ENCODE results near the gene H2AZ1. TPM values are rescaled to one million over a fixed set of nuclear protein-coding genes. Genes with fewer than 3 reads are reported as not detected.

The H2AZ1 gene
- total RNA-seq (100 to 1,000 TPM in 4 of 9 donors, 10 to 100 TPM in 5; 84.9 to 234 (median 99.2) TPM), polyA plus RNA-seq (10 to 100 TPM; 49.7 to 69.9 (median 53.4) TPM)
- long read RNA-seq, donor 1, transcript H2AFZ-201 (5 exons, 979 nt), result major isoform, 187 of 204 reads
- long read RNA-seq, donor 1, partial matches to known transcripts, result 5 of 204 reads
- long read RNA-seq, donor 1, other reads (novel, unspliced or antisense), result 8 of 204 reads
- long read RNA-seq, donor 2, transcript H2AFZ-201 (5 exons, 979 nt), result major isoform, 83 of 83 reads
- long read RNA-seq, donor 2, partial matches to known transcripts, result 0 of 83 reads
- long read RNA-seq, donor 2, other reads (novel, unspliced or antisense), result 0 of 83 reads
- long read RNA-seq, donor 3, transcript H2AFZ-201 (5 exons, 979 nt), result major isoform, 87 of 109 reads
- long read RNA-seq, donor 3, partial matches to known transcripts, result 19 of 109 reads
- long read RNA-seq, donor 3, other reads (novel, unspliced or antisense), result 0 of 109 reads
- long read RNA-seq, donor 4, transcript H2AFZ-201 (5 exons, 979 nt), result major isoform, 173 of 183 reads
- long read RNA-seq, donor 4, partial matches to known transcripts, result 1 of 183 reads
- long read RNA-seq, donor 4, other reads (novel, unspliced or antisense), result 8 of 183 reads
- long read RNA-seq, donor 5, transcript H2AFZ-203 (4 exons, 1,254 nt), result minor isoform, 5 of 130 reads
- long read RNA-seq, donor 5, transcript H2AFZ-201 (5 exons, 979 nt), result major isoform, 123 of 130 reads
- long read RNA-seq, donor 5, partial matches to known transcripts, result 1 of 130 reads
- long read RNA-seq, donor 5, other reads (novel, unspliced or antisense), result 1 of 130 reads
- long read RNA-seq, donor 6, transcript H2AFZ-201 (5 exons, 979 nt), result major isoform, 156 of 169 reads
- long read RNA-seq, donor 6, partial matches to known transcripts, result 9 of 169 reads
- long read RNA-seq, donor 6, other reads (novel, unspliced or antisense), result 3 of 169 reads
- long read RNA-seq, donor 7, transcript H2AFZ-201 (5 exons, 979 nt), result major isoform, 84 of 86 reads
- long read RNA-seq, donor 7, partial matches to known transcripts, result 0 of 86 reads
- long read RNA-seq, donor 7, other reads (novel, unspliced or antisense), result 0 of 86 reads
- long read RNA-seq, donor 8, transcript H2AFZ-201 (5 exons, 979 nt), result major isoform, 188 of 218 reads
- long read RNA-seq, donor 8, transcript H2AFZ-203 (4 exons, 1,254 nt), result minor isoform, 9 of 218 reads
- long read RNA-seq, donor 8, partial matches to known transcripts, result 0 of 218 reads
- long read RNA-seq, donor 8, other reads (novel, unspliced or antisense), result 18 of 218 reads
- long read RNA-seq, donor 9, transcript H2AFZ-201 (5 exons, 979 nt), result major isoform, 101 of 111 reads
- long read RNA-seq, donor 9, partial matches to known transcripts, result 0 of 111 reads
- long read RNA-seq, donor 9, other reads (novel, unspliced or antisense), result 7 of 111 reads
- long read RNA-seq, donor 10, transcript H2AFZ-203 (4 exons, 1,254 nt), result minor isoform, 5 of 53 reads
- long read RNA-seq, donor 10, transcript H2AFZ-201 (5 exons, 979 nt), result major isoform, 48 of 53 reads
- long read RNA-seq, donor 10, partial matches to known transcripts, result 0 of 53 reads
- long read RNA-seq, donor 10, other reads (novel, unspliced or antisense), result 0 of 53 reads

DNA sequence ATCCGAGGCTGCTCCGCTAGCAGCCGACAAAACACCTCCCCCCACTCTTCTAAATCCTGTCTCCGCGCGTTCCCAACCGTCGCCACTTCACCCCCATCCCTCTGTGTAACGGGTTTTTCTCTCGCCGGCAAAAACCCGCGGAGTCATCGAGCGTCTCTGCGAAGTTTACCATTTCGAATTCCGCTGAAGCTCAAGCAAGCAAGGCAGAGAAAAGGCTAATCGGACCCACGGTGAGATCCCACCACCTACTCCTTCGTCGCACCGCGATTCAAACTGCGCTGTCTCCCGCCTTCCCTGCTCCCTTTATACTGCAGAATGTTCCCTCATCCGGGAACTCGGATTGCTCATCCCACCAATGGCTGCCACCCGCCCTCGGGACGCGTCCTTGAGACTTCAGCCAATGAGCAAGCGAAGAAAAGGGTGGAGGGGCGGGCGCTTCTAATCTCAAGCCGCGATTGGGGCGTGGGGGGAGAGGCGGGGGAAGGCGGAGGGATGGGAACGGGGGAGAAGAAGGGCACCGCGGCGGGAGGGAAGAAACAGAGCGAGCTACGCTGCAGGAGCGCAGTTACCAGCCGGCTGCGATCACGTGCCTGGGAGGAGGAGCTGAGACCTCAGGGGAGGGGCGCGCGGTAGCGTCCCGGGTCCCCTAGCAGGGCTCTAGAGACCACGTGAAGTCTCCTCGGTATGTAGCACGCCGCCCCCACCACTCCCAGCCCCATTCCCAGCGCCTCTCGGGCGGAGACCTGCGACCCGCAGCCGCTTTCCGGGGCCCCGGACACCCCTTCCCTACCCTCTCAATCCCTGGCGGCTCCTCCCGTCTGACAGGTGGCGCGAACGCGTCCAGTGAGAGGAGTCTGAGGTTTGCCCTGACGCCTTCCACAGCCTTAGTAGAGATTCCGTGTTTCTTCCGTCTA is at the start of gene H2AZ1:
Gene H2AZ1, minus strand, starts transcription at position 277 of the 914 bp plus-strand sequence. Its CDS starts 105 bp downstream, at position 172.
- Histone ChIP-seq H3K27me3 (no peaks in the 10 kb centered on the region), H3K4me1 (replicated peaks in 1 of 2) (peaks cover 4 to 28% of the 10 kb centered on the region in 2 donors), H3K9me3 (replicated peaks in 1 of 3) (no peaks in the 10 kb centered on the region), H3K27ac (peak within 1 kb of the TSS; percentile 70 to 93 (median 88)), H3K4me3 (peak within 1 kb of the TSS; percentile 34 to 69 (median 56)), H3K36me3 (replicated peaks in 1 of 2) (peaks cover 0 to 9% of the 10 kb centered on the region in 2 donors)
- peak; percentile 97 to 99 for TF ChIP-seq POLR2A (IDR thresholded peaks at IDR 0.05)
- TF ChIP-seq, protein P1, sequence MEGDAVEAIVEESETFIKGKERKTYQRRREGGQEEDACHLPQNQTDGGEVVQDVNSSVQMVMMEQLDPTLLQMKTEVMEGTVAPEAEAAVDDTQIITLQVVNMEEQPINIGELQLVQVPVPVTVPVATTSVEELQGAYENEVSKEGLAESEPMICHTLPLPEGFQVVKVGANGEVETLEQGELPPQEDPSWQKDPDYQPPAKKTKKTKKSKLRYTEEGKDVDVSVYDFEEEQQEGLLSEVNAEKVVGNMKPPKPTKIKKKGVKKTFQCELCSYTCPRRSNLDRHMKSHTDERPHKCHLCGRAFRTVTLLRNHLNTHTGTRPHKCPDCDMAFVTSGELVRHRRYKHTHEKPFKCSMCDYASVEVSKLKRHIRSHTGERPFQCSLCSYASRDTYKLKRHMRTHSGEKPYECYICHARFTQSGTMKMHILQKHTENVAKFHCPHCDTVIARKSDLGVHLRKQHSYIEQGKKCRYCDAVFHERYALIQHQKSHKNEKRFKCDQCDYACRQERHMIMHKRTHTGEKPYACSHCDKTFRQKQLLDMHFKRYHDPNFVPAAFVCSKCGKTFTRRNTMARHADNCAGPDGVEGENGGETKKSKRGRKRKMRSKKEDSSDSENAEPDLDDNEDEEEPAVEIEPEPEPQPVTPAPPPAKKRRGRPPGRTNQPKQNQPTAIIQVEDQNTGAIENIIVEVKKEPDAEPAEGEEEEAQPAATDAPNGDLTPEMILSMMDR (IDR thresholded peaks at IDR 0.05), result no peak
- intact Hi-C loops (cut with DNase I), result loop anchor here (5.0 to 10.0 kb wide), 3 partner anchors 55 to 385 kb away; partner anchors contain the start of genes DAPP1 (in 1 of the 2), LAMTOR3 (in 1 of the 2) and TRMT10A (in 1 of the 2)
- DNase-seq, result peak; percentile 99 to 100 (median 100)
- 0 to 1% (median 0%) methylated on average over 49 to 76 of the region's 76 CpGs for WGBS, 4 donors

DNA sequence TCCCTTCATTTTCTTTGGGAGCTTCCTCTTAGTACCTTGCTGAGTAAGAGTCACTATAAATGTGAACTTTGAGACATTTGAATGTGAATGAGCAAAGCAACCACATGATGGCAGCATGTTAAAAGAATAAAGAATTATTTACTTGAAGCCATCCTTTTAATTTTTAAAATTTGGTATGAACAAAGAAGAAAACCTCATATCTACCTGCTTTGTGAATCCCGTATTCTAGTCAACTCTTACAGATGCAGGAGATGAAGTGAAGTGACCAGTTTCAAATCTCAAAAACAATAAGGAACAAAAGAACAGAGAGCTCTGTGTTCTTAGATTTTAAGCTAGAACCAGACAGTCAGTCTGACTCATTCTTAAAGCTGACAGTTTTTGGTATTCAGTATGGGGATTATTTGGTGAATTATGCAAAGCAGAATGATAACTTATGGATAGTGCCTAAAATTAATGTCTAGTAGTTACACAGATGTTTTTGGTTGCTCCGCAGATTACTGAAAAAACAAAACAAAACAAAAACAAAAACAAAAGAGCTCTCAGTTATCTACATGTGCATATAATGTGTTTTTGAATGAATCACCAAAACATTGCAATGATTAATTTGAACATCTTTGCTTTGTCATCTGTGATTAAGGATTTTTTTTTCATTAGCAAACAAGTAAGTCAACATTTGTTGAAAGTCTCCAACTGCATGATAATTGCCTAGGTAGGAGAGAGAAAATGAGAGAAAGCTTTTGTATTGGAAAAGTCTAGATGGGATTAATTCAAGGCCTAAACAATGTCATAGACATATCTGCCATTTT is 48.2 kb upstream of the H2AZ1 start:
- Histone ChIP-seq H3K27me3 (no peaks in the 10 kb centered on the region), H3K4me1 (replicated peaks in 1 of 2) (peaks cover 0 to 6% of the 10 kb centered on the region in 2 donors), H3K36me3 (replicated peaks in 1 of 2) (no peaks in the 10 kb centered on the region), H3K27ac (no peak overlapping the region), H3K9me3 (replicated peaks in 1 of 3) (no peaks in the 10 kb centered on the region), H3K4me3 (no peak overlapping the region)
- TF ChIP-seq POLR2A (IDR thresholded peaks at IDR 0.05), result no peak
- TF ChIP-seq, protein P1 (IDR thresholded peaks at IDR 0.05), result peak in 5 of 6 experiments; percentile 22 to 50 (median 43)
- intact Hi-C loops (cut with DNase I), result no loop called here
- peak in 1 of 7 donors; percentile 4 for DNase-seq
- 24 to 44% (median 33%) methylated on average over 2 of the region's 2 CpGs for WGBS, 4 donors

DNA sequence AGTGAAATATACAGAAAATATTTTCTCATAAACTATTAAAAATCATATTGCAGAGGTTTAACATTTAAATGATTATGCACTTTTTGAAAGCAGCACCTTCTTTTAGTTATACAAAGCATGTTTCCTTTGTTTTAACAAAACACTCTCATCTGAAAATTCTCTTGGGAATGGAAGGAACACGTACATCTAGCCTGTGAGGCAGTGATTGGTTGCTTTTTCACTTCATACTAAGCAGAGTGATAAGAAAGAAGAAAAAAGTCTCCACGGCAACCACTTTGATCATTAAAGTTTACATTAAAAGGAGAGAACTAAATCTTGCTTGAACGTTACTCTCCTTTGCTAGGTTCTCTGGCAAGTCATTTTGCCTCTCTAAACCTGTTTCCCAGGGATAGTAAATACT is 41.7 kb upstream of the H2AZ1 start:
- Histone ChIP-seq H3K4me3 (no peak overlapping the region), H3K4me1 (replicated peaks in 1 of 2) (no peaks in the 10 kb centered on the region), H3K27me3 (no peaks in the 10 kb centered on the region), H3K27ac (no peak overlapping the region), H3K9me3 (replicated peaks in 1 of 3) (no peaks in the 10 kb centered on the region), H3K36me3 (replicated peaks in 1 of 2) (no peaks in the 10 kb centered on the region)
- no peak for TF ChIP-seq POLR2A (IDR thresholded peaks at IDR 0.05)
- TF ChIP-seq, protein P1 (IDR thresholded peaks at IDR 0.05), result no peak
- no peak for DNase-seq
- intact Hi-C loops (cut with DNase I), result no loop called here
- WGBS, 4 donors, result 57 to 66% (median 61%) methylated on average over 3 of the region's 3 CpGs
